OCI-LY1 (cell line): ENCODE results near the gene GATA6.

Source experiments
- H2AFZ ChIP-seq: fragments of 200-600 bp; sonication (generic), shearing (Covaris generic); 2 replicates; pipeline ENCODE4 v1.6.0; 2014; ENCODE audit warnings: antibody characterized with exemption, mild to moderate bottlenecking, low read length
- H3F3A ChIP-seq: fragments of 200-600 bp; sonication (generic), shearing (Covaris generic); 2 replicates; pipeline ENCODE4 v1.6.0; 2014; ENCODE audit warnings: mild to moderate bottlenecking, antibody characterized with exemption, low read length, moderate library complexity; ENCODE audit not compliant: insufficient read depth
- H3K27ac ChIP-seq: fragments of 200-600 bp; sonication (generic); 2 replicates; pipeline ENCODE4 v1.5.1; 2014; ENCODE audit warnings: low read length, mixed run types, mild to moderate bottlenecking, low read depth; ENCODE audit not compliant: poor library complexity, severe bottlenecking
- H3K27me3 ChIP-seq: fragments of 200-600 bp; sonication (generic); 2 replicates; pipeline ENCODE4 v1.6.0; 2014; ENCODE audit warnings: antibody characterized with exemption, mild to moderate bottlenecking, low read length, moderate library complexity; ENCODE audit not compliant: insufficient read depth
- H3K36me3 ChIP-seq: fragments of 200-600 bp; sonication (generic); 2 replicates; pipeline ENCODE4 v1.6.1; 2014; ENCODE audit warnings: mild to moderate bottlenecking, antibody characterized with exemption, low read length, moderate library complexity, mixed read lengths; ENCODE audit not compliant: insufficient read depth
- H3K4me1 ChIP-seq: fragments of 200-600 bp; sonication (generic); 2 replicates; pipeline ENCODE4 v1.5.1; 2014; ENCODE audit warnings: mild to moderate bottlenecking, low read length, moderate library complexity; ENCODE audit not compliant: insufficient read depth, severe bottlenecking
- H3K4me2 ChIP-seq: fragments of 200-600 bp; sonication (generic), shearing (Covaris generic); 2 replicates; pipeline ENCODE4 v1.6.1; 2014; ENCODE audit warnings: low read length
- H3K4me3 ChIP-seq: fragments of 200-600 bp; sonication (generic); 2 replicates; pipeline ENCODE4 v1.5.1; 2014; ENCODE audit warnings: low read length, low read depth, mild to moderate bottlenecking, mixed read lengths; ENCODE audit not compliant: poor library complexity, severe bottlenecking
- H3K79me2 ChIP-seq: fragments of 200-600 bp; shearing (Covaris generic); 2 replicates; pipeline ENCODE4 v1.6.1; 2016; ENCODE audit warnings: mixed run types, low read length, mixed read lengths; ENCODE audit not compliant: insufficient read depth
- H3K9ac ChIP-seq: fragments of 200-600 bp; sonication (generic), shearing (Covaris generic); 2 replicates; pipeline ENCODE4 v1.6.1; 2014; ENCODE audit warnings: mild to moderate bottlenecking, low read length, mixed read lengths
- H3K9me2 ChIP-seq: fragments of 200-600 bp; sonication (generic), shearing (Covaris generic); 2 replicates; pipeline ENCODE4 v1.6.1; 2014; ENCODE audit warnings: low read depth, mild to moderate bottlenecking, low read length, mixed read lengths
- H3K9me3 ChIP-seq: fragments of 200-600 bp; shearing (Covaris generic); 2 replicates; pipeline ENCODE4 v1.6.1; 2014; ENCODE audit warnings: low read length, mixed read lengths
- H4K20me1 ChIP-seq: fragments of 200-600 bp; sonication (generic), shearing (Covaris generic); 2 replicates; pipeline ENCODE4 v1.6.0; 2016; ENCODE audit warnings: mild to moderate bottlenecking, low read length; ENCODE audit not compliant: insufficient read depth
- CTCF ChIP-seq: fragments of 200-600 bp; sonication (generic), shearing (Covaris generic); IDR thresholded peaks from 2 replicates; pipeline ENCODE4 v1.5.1; 2017; ENCODE audit warnings: mild to moderate bottlenecking, antibody characterized with exemption, low read length, moderate library complexity, mixed read lengths
- EZH2 ChIP-seq: fragments of 200-600 bp; sonication (generic), shearing (Covaris generic); IDR thresholded peaks from 2 replicates; pipeline ENCODE4 v1.8.0; 2017; ENCODE audit warnings: borderline replicate concordance, mixed run types, mild to moderate bottlenecking, antibody characterized with exemption, low read length, moderate library complexity, mixed read lengths

GATA6 gene

GRCh38 chr18:22223254-22223964 is 54.0 kb downstream of the GATA6 start:
- Histone ChIP-seq H3K36me3 (no peaks in the 10 kb centered on the region), H3K27ac (no peak overlapping the region), H3K27me3 (no peaks in the 10 kb centered on the region), H3K9ac (no peak overlapping the region), H3K9me3 (no peaks in the 10 kb centered on the region), H3K4me1 (no peaks in the 10 kb centered on the region), H2AFZ (no peak overlapping the region), H3K4me3 (no peak overlapping the region), H3K9me2 (no peaks in the 10 kb centered on the region), H4K20me1 (no peaks in the 10 kb centered on the region), H3F3A (no peaks in the 10 kb centered on the region), H3K79me2 (no peaks in the 10 kb centered on the region), H3K4me2 (no peak overlapping the region)
- no peak for TF ChIP-seq EZH2
- no peak for TF ChIP-seq CTCF

GRCh38 chr18:22223965-22224322 is 54.6 kb downstream of the GATA6 start:
- Histone ChIP-seq H3K4me2 (no peak overlapping the region), H3F3A (no peaks in the 10 kb centered on the region), H3K9me2 (no peaks in the 10 kb centered on the region), H3K4me3 (no peak overlapping the region), H3K9ac (no peak overlapping the region), H3K4me1 (no peaks in the 10 kb centered on the region), H3K27ac (no peak overlapping the region), H3K27me3 (no peaks in the 10 kb centered on the region), H4K20me1 (no peaks in the 10 kb centered on the region), H3K79me2 (no peaks in the 10 kb centered on the region), H3K36me3 (no peaks in the 10 kb centered on the region), H2AFZ (no peak overlapping the region), H3K9me3 (no peaks in the 10 kb centered on the region)
- TF ChIP-seq CTCF (no peak), EZH2 (no peak)

GRCh38 chr18:22224339-22224738 is 55.0 kb downstream of the GATA6 start:
- Histone ChIP-seq H3K9me2 (no peaks in the 10 kb centered on the region), H3K27me3 (no peaks in the 10 kb centered on the region), H3K36me3 (no peaks in the 10 kb centered on the region), H3K9ac (no peak overlapping the region), H3K27ac (no peak overlapping the region), H3K4me3 (no peak overlapping the region), H3K4me2 (no peak overlapping the region), H3K9me3 (no peaks in the 10 kb centered on the region), H4K20me1 (no peaks in the 10 kb centered on the region), H3F3A (no peaks in the 10 kb centered on the region), H3K4me1 (no peaks in the 10 kb centered on the region), H2AFZ (no peak overlapping the region), H3K79me2 (no peaks in the 10 kb centered on the region)
- TF ChIP-seq CTCF: no peak
- no peak for TF ChIP-seq EZH2
